Left lobe of liver (tissue), 2 donors: ENCODE results near the gene NDUFS3. TPM values are rescaled to one million over a fixed set of nuclear protein-coding genes. Genes with fewer than 3 reads are reported as not detected.

Source experiments
- ATAC-seq: fragments of 200-7000 bp; cut with Tn5 transposase; one replicate; pipeline ENCODE4 v1.9.1; 2020; ENCODE audit warnings: mild to moderate bottlenecking, moderate library complexity
- DNase-seq: peaks from one replicate; pipeline ENCODE4 v3.0.0-alpha.2; 2020; ENCODE audit warnings: low spot score
- total RNA-seq: library from RNA; stranded (reverse); gene quantifications from one replicate; pipeline ENCODE4 v1.2.1, GENCODE V29; 2021
- donor health status: DM: no; HTN: no; CAD: no; lungs with moderate emphysema.
- donor health status: DM: no; HTN: yes; CAD: no.

Gene NDUFS3
- total RNA-seq, 1 donor from 2014 or later: 58.2 TPM

DNA sequence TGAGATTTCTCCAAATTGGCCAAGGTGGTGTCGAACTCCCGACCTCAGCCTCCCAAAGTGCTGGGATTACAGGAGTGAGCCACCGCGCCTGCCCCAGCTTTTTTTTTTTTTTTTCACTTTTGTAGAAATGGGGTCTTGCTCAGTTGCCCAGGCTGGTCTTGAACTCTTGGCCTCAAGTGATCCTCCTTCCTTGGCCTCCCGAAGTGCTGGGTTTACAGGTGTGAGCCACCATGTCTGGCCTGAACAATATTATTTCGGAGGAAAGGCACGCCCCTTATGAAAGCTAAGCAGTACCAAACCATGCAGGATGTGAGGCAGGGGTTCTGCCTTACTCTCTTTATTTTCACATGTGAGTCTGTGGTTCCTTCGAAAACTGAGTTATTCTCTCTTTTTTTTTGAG lies 47.4 kb downstream of the NDUFS3 start:
- no peak for DNase-seq
- no peak for ATAC-seq

DNA sequence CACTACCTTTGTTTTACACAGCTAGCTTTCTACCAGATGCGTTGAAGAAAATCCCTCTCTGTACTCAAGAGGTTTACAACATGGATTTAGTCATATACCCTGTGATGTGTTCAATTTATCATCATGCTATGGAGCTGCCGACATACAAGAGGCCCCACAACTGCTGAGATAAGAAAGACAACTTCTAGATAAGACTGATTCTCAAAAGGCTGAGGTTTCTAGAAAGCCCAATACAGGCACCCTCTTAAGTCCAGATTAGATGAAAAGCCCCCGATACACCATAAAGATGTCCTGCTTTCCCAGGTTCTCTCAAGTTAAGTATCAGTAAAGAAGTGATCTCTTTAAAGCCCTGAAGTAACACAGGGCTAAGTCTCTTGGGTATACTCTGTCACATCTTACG lies 49.2 kb downstream of the NDUFS3 start:
- ATAC-seq (no peak), DNase-seq (no peak)

DNA sequence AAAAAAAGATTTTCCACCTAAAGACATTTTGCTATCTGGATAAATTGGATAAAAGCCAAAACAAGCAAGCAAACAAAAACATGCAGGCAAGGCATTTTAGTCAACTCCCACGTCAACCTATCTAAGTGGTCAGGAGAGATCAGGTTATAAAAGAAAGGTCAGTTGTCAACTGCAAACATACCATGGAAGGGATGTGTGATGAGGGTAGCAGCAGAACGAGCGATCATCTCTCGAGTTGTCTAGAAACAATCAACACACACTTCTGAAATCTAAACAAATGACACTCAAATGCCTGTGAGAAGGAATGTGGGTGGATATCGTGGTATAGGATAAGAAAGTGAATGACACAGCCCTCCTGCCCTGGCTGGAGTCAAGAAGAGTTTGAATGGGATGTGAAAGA lies 52.6 kb downstream of the NDUFS3 start:
- DNase-seq (no peak), ATAC-seq (peak; percentile 48)

Other genes starting within 250 kb of the NDUFS3 start
- 0.08 TPM for gene MYBPC3, start 226.4 kb upstream of the NDUFS3 start, total RNA-seq
- gene SPI1, start 200.5 kb upstream of the NDUFS3 start, total RNA-seq: 10.9 TPM
- gene SLC39A13, start 170.5 kb upstream of the NDUFS3 start, total RNA-seq: 15.8 TPM
- gene PSMC3, start 152.6 kb upstream of the NDUFS3 start, total RNA-seq: 64.6 TPM
- gene RAPSN, start 129.9 kb upstream of the NDUFS3 start, total RNA-seq: 0.68 TPM
- 78.4 TPM for gene CELF1, start 25.9 kb upstream of the NDUFS3 start, total RNA-seq
- gene PTPMT1, start 13.5 kb upstream of the NDUFS3 start, total RNA-seq: 23.8 TPM
- 7.0 TPM for gene KBTBD4, start 104 bp upstream of the NDUFS3 start, total RNA-seq
- not detected for gene FAM180B, start 7.6 kb downstream of the NDUFS3 start, total RNA-seq
- 0.45 TPM for gene C1QTNF4, start 15.3 kb downstream of the NDUFS3 start, total RNA-seq
- gene MTCH2, start 63.5 kb downstream of the NDUFS3 start, total RNA-seq: 150 TPM
- 2.7 TPM for gene AGBL2, start 136.3 kb downstream of the NDUFS3 start, total RNA-seq
- gene FNBP4, start 188.3 kb downstream of the NDUFS3 start, total RNA-seq: 23.2 TPM